ENCODE measurements around the gene KAT6B.

The KAT6B gene

GRCh38 chr10:74794531-74794930 lies 31.9 kb upstream of the KAT6B start:
- H3K4me3 ChIP-seq (ENCODE audit: low read length) = no peak overlapping the region
- TF ChIP-seq, protein P1, sequence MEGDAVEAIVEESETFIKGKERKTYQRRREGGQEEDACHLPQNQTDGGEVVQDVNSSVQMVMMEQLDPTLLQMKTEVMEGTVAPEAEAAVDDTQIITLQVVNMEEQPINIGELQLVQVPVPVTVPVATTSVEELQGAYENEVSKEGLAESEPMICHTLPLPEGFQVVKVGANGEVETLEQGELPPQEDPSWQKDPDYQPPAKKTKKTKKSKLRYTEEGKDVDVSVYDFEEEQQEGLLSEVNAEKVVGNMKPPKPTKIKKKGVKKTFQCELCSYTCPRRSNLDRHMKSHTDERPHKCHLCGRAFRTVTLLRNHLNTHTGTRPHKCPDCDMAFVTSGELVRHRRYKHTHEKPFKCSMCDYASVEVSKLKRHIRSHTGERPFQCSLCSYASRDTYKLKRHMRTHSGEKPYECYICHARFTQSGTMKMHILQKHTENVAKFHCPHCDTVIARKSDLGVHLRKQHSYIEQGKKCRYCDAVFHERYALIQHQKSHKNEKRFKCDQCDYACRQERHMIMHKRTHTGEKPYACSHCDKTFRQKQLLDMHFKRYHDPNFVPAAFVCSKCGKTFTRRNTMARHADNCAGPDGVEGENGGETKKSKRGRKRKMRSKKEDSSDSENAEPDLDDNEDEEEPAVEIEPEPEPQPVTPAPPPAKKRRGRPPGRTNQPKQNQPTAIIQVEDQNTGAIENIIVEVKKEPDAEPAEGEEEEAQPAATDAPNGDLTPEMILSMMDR (IDR thresholded peaks at IDR 0.05; ENCODE audit: insufficient read depth, low read depth, low read length, missing control alignments) = no peak
- DNase-seq (ENCODE audit: low read depth) = no peak

DNA sequence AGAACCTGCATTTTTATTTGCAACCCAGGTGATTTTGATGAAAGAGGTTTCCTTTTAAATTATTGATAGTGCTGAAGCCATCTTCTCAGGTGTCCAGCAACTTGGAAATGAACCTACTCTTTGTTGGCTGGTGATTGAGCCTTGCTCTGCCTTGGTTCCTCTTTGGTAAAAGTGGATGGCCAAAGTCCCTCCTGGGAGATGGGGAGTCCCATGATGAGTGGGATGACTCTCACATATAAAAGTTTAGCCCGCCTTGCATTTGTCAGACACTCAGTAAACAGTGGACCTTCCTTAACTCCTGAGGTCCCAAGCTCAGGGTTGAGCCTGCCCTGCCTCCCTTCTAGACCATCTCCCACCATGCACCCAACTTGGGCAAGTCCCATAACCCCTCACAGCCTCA lies 28.9 kb upstream of the KAT6B start:
- no peak for DNase-seq (ENCODE audit: low read depth)
- TF ChIP-seq, protein P1 (IDR thresholded peaks at IDR 0.05; ENCODE audit: insufficient read depth, low read depth, low read length, missing control alignments) = no peak
- H3K4me3 ChIP-seq (ENCODE audit: low read length) = no peak overlapping the region

GRCh38 chr10:74799721-74800221 lies 26.6 kb upstream of the KAT6B start:
- no peak overlapping the region for H3K4me3 ChIP-seq (ENCODE audit: low read length)
- TF ChIP-seq, protein P1 (IDR thresholded peaks at IDR 0.05; ENCODE audit: insufficient read depth, low read depth, low read length, missing control alignments) = no peak
- peak; percentile 91 for DNase-seq (ENCODE audit: low read depth)

DNA sequence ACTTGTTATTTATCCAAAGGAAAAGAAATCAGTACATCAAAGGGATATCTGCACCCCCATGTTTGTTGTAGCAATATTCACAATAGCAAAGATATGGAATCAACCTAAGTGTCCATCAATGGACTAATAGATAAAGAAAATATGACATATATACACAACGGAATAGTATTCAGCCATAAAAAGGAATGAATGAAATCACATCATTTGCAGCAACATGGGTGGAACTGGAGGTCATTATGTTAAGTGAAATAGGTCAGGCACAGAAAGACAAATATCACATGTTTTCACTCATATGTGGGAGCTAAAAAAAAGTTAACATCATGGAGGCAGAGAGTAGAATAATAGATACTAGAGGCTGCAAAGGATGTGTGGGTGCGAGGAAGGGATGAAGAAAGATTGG lies 25.0 kb upstream of the KAT6B start:
- TF ChIP-seq, protein P1 (IDR thresholded peaks at IDR 0.05; ENCODE audit: insufficient read depth, low read depth, low read length, missing control alignments) = no peak
- no peak for DNase-seq (ENCODE audit: low read depth)
- no peak overlapping the region for H3K4me3 ChIP-seq (ENCODE audit: low read length)

DNA sequence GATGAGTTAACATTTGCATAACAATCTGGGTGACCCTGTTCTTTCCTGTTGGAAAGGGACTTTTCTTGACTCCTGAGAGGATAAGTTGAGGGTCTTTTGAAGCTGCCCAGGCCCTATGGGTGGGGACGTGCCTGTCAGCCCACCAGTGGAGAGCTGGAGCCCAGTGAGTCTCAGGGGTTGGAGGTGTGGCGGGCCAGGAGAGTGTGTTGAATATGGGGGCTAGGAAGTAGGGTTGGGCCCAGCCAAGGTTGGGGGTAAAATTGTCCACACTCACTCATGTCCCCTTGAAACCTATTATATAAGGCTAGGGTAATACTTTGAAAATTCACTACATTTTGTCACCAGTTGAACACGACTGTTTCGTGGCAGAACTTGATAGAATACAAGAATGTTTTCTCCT lies 17.9 kb upstream of the KAT6B start:
- DNase-seq (ENCODE audit: low read depth) = no peak
- TF ChIP-seq, protein P1 (IDR thresholded peaks at IDR 0.05; ENCODE audit: insufficient read depth, low read depth, low read length, missing control alignments) = no peak
- no peak overlapping the region for H3K4me3 ChIP-seq (ENCODE audit: low read length)

DNA sequence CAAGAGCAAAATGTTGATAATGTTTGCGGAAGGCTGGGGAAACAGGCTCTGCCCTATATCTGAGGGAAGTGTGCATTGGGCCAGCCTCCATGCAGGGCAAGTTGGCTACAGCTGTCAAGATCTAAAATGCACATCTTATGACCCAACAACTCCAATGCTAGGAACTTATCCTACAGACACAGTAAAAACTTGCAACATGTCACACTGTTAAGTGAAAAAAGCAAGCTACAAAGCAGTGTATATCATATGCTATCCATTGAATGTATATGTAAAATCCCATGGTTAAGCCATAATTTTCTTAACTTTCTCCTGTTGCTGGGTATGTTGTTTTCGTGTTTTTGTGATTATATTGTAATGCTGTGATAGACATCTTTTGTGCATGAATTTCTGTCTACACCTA lies 16.3 kb upstream of the KAT6B start:
- no peak overlapping the region for H3K4me3 ChIP-seq (ENCODE audit: low read length)
- no peak for DNase-seq (ENCODE audit: low read depth)
- TF ChIP-seq, protein P1 (IDR thresholded peaks at IDR 0.05; ENCODE audit: insufficient read depth, low read depth, low read length, missing control alignments) = no peak

All from epithelial cell of esophagus (primary cell).